ENCODE measurements around the gene VSIG4. TPM values are rescaled to one million over a fixed set of nuclear protein-coding genes. Genes with fewer than 3 reads are reported as not detected.
"Not testable (repeated sequence)": the region's sequence is repeated elsewhere in the genome, so short reads cannot be mapped to it uniquely, and the experiment has no call there.

The VSIG4 gene
- total RNA-seq, 2 donors from 2014 or later = 0.22 TPM; not detected in 1

GRCh38 chrX:65976161-65976560 is 63.7 kb downstream of the VSIG4 start:
- DNase-seq = no peak
- peaks cover 40% of the 10 kb centered on the region for H3K27me3 Mint-ChIP-seq (ENCODE audit: low read depth)
- H3K27ac Mint-ChIP-seq = no peak overlapping the region
- no peak for ATAC-seq (replicated peaks in 1 of 2)
- H3K4me1 Mint-ChIP-seq (ENCODE audit: low read depth) = no peaks in the 10 kb centered on the region
- H3K36me3 Mint-ChIP-seq (ENCODE audit: insufficient read depth in 2 of 2) = no peaks in the 10 kb centered on the region
- H3K9me3 Mint-ChIP-seq = no peaks in the 10 kb centered on the region
- no peak overlapping the region for H3K4me3 Mint-ChIP-seq

GRCh38 chrX:65975161-65975751 is 64.6 kb downstream of the VSIG4 start:
- H3K36me3 Mint-ChIP-seq (ENCODE audit: insufficient read depth in 2 of 2); DNase-seq; H3K27ac Mint-ChIP-seq; H3K4me3 Mint-ChIP-seq; ATAC-seq (replicated peaks in 1 of 2); H3K9me3 Mint-ChIP-seq; H3K4me1 Mint-ChIP-seq (ENCODE audit: low read depth): not testable (repeated sequence)
- H3K27me3 Mint-ChIP-seq (ENCODE audit: low read depth) = peaks cover 31% of the 10 kb centered on the region

Other genes with a start within 250 kb of the VSIG4 start
- gene HEPH, start 124.2 kb upstream of the VSIG4 start, total RNA-seq = under 1 TPM in 1 of 2 donors, not detected in 1; 0.22 TPM